ENCODE measurements around the gene DCTN1.

The DCTN1 gene

GRCh38 chr2:74413001-74413698 is 33.0 kb upstream of the DCTN1 start:
- no peak for DNase-seq (ENCODE audit: low spot score)

- DNase-seq (ENCODE audit: low spot score): no peak
These were observed 27.6 kb upstream of the DCTN1 start for GRCh38 chr2:74407682-74408081.

GRCh38 chr2:74406035-74406434 is 25.9 kb upstream of the DCTN1 start:
- DNase-seq (ENCODE audit: low spot score): no peak

GRCh38 chr2:74401891-74402290 is 21.8 kb upstream of the DCTN1 start:
- no peak for DNase-seq (ENCODE audit: low spot score)

GRCh38 chr2:74399785-74400184 is 19.7 kb upstream of the DCTN1 start:
- peak; percentile 46 for DNase-seq (ENCODE audit: low spot score)

- no peak for DNase-seq (ENCODE audit: low spot score)
These were observed 16.0 kb upstream of the DCTN1 start for GRCh38 chr2:74396149-74396548.

GRCh38 chr2:74393525-74393924 is 13.4 kb upstream of the DCTN1 start:
- no peak for DNase-seq (ENCODE audit: low spot score)

GRCh38 chr2:74392449-74392743 is 12.3 kb upstream of the DCTN1 start:
- DNase-seq (ENCODE audit: low spot score): no peak

GRCh38 chr2:74391580-74392448 is 11.7 kb upstream of the DCTN1 start:
- peak; percentile 93 for DNase-seq (ENCODE audit: low spot score)

GRCh38 chr2:74391209-74391579 is 11.1 kb upstream of the DCTN1 start:
- peak; percentile 49 for DNase-seq (ENCODE audit: low spot score)

- no peak for DNase-seq (ENCODE audit: low spot score)
These were observed 10.5 kb upstream of the DCTN1 start for GRCh38 chr2:74390606-74391005.

GRCh38 chr2:74387346-74387745 is 7.2 kb upstream of the DCTN1 start:
- no peak for DNase-seq (ENCODE audit: low spot score)

- DNase-seq (ENCODE audit: low spot score): no peak
These were observed 5.3 kb upstream of the DCTN1 start for GRCh38 chr2:74385396-74385795.

- no peak for DNase-seq (ENCODE audit: low spot score)
These were observed 3.9 kb upstream of the DCTN1 start for GRCh38 chr2:74384051-74384450.

GRCh38 chr2:74383254-74383653 is 3.1 kb upstream of the DCTN1 start:
- no peak for DNase-seq (ENCODE audit: low spot score)

- no peak for DNase-seq (ENCODE audit: low spot score)
These were observed 1.6 kb upstream of the DCTN1 start for GRCh38 chr2:74381751-74382150.

GRCh38 chr2:74378007-74378406 is 2.1 kb downstream of the DCTN1 start:
- no peak for DNase-seq (ENCODE audit: low spot score)

GRCh38 chr2:74375838-74376237 is 4.3 kb downstream of the DCTN1 start:
- DNase-seq (ENCODE audit: low spot score): no peak

GRCh38 chr2:74374509-74375205 is 5.5 kb downstream of the DCTN1 start:
- DNase-seq (ENCODE audit: low spot score): no peak

- no peak for DNase-seq (ENCODE audit: low spot score)
These were observed 6.1 kb downstream of the DCTN1 start for GRCh38 chr2:74373985-74374384.

GRCh38 chr2:74373221-74373676 is 6.9 kb downstream of the DCTN1 start:
- DNase-seq (ENCODE audit: low spot score): no peak

GRCh38 chr2:74372674-74373073 is 7.4 kb downstream of the DCTN1 start:
- no peak for DNase-seq (ENCODE audit: low spot score)

- DNase-seq (ENCODE audit: low spot score): no peak
These were observed 8.7 kb downstream of the DCTN1 start for GRCh38 chr2:74371421-74371820.

All from RKO (cell line).